GM21528 (cell line): ENCODE data around the gene SLC39A6.
"Not testable (repeated sequence)": the region's sequence is repeated elsewhere in the genome, so short reads cannot be mapped to it uniquely, and the experiment has no call there.

Experiments used
- ATAC-seq: cut with Tn5 transposase; IDR thresholded peaks from one replicate; pipeline ENCODE4 v1.9.1; 2021; ENCODE audit warnings: mild to moderate bottlenecking, moderate library complexity; ENCODE audit not compliant: unreplicated experiment, low FRiP score

Gene SLC39A6, protein sequence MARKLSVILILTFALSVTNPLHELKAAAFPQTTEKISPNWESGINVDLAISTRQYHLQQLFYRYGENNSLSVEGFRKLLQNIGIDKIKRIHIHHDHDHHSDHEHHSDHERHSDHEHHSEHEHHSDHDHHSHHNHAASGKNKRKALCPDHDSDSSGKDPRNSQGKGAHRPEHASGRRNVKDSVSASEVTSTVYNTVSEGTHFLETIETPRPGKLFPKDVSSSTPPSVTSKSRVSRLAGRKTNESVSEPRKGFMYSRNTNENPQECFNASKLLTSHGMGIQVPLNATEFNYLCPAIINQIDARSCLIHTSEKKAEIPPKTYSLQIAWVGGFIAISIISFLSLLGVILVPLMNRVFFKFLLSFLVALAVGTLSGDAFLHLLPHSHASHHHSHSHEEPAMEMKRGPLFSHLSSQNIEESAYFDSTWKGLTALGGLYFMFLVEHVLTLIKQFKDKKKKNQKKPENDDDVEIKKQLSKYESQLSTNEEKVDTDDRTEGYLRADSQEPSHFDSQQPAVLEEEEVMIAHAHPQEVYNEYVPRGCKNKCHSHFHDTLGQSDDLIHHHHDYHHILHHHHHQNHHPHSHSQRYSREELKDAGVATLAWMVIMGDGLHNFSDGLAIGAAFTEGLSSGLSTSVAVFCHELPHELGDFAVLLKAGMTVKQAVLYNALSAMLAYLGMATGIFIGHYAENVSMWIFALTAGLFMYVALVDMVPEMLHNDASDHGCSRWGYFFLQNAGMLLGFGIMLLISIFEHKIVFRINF

DNA sequence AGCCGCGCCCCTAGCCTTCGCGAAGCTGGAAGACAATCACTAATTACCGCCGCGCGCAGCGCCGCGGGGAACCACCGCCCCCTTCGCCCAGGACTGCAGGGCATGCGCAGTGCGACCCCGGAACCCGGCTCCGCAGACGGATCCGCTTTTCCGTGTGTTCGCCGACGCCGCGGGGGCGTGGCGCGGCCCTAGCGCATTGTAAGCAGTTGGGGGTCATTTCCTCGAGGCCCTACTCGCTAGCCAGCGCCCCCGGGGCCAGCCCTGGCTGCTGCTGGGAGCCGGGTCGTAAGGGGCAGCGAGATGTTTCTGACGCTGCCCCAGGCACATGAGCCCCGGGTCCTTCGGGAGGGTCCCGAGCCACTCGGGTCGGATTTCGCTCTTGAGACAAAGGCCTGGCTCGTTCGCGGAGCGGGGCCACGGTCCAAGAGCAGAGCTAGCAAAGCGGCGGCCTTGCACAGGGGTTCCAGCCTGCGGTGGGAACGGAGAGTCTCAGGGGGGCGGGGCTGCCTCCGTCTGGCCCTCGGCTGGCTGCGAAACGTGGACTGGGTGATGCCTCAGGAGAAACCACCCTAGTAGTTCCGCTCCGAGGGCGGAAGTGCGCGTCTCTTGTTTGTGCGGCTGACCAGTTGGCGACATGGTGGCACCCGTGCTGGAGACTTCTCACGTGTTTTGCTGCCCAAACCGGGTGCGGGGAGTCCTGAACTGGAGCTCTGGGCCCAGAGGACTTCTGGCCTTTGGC is at the start of gene SLC39A6, which contains the start of gene ELP2:
SLC39A6 (minus strand) TSS at position 41 of the 739 bp plus-strand sequence. CDS start 2,333 bp downstream, outside the sequence.
ELP2 (plus strand) TSS at position 600 of the 739 bp plus-strand sequence; CDS start at position 635, 35 bp downstream.
- peak; percentile 92 for ATAC-seq

DNA sequence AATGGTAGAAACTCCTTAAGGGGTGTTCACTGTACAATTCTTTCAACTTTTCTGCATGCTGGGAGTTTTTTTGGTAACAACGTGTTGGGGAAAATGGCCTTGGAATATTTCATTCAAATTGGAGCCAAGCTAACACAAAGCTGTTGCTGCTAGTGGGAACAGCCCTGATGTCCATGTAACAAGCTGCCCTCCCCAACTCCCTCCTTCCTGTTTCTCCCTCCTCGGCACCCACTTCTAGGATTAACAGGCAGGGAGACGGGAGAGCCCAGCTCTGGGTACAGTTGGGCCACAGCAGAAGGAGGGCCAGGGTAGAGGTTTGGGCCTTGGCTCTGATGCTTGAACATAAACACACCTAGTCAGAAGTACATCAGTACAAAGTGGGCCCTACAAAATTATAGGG is 48.8 kb upstream of the SLC39A6 start:
- no peak for ATAC-seq

DNA sequence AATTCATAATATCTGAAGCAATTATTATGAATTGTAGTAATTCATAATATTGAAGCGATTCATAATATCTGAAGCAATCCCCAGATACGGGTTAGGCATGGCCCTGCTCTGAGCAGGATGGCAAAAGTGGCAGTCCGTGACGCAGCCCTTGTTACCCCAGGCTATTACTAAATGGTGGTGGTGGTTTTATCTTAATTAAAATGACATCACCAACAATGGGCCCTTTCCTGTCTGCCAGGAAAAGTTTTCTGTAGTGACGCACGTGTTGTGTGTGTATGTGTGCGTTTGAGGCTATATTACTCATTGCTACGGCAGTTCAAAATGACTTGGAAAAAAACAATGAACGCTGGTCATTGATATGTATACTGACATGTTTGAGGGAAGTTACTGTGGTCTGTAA is 47.6 kb upstream of the SLC39A6 start:
- no peak for ATAC-seq

DNA sequence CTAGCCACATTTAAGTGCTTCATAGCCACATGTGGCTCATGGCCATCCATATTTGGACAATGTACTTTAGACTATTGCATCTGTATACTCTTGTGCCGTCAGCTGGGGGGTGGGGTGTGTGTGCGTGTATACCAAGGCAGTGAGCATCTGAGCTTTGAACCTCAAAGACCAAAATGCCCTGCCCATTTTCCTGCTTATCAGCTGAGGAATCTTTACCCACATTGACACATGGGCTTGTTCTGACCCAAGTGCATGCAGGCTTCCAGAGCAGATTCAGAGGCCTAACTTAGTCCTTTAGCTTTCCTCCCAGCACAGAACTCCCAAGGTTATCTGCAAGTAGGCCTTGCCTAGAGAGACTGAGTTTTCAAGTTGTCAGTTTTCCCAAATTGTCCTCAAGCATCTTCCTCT is 47.0 kb upstream of the SLC39A6 start:
- no peak for ATAC-seq

DNA sequence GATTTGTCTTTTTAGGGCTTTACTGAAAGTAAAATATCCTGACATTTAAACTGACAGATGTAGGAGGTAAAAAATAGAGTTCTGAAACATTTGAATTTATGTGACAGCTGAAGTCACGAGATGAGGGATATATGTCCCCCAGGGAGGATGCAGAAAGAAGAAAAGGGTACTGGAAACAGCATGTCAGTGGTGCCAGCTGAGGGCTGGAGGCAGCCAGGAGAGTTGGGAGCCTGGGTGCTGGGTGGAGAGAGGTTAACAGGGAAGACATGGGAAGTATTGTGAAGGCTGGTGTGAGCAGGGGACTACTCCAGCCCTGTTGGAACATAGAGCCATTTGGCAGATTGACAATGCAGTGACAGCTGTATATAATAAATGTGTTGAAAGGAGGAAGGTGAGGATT is 46.3 kb upstream of the SLC39A6 start:
- no peak for ATAC-seq

DNA sequence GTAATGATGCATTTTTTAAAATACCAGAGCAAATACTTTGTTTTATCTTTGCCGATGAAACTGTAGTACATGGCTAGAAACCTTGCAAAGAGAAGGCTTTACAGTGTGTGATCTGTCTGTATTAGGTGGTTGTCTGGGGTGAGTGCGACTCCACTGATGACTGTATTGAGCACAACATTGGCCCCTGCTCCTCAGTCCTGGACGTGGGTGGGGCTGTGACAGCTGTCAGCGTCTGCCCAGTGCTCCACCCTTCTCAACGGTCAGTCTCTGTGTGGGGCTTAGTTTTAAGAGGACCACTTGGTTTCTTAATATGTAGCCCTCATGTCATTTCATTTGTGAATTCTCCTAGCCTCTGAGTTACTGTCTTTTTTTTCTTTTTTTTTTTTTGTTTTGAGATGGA is 40.8 kb upstream of the SLC39A6 start:
- ATAC-seq = no peak

DNA sequence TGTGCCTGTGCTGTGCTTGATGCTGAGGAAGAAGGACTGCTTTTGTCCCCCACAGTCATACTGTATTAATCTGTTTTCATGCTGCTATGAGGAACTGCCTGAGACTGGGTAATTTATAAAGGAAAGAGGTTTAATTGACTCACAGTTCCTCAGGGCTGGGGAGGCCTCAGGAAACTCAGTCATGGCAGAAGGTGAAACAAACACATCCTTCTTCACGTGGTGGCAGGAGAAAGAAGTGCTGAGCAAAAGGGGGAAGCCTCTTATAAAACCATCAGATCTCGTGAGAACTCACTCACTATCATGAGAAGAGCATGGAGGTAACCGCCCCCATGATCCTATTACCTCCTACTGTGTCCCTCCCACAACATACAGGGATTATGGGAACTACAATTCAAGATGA is 39.2 kb upstream of the SLC39A6 start:
- not testable (repeated sequence) for ATAC-seq

DNA sequence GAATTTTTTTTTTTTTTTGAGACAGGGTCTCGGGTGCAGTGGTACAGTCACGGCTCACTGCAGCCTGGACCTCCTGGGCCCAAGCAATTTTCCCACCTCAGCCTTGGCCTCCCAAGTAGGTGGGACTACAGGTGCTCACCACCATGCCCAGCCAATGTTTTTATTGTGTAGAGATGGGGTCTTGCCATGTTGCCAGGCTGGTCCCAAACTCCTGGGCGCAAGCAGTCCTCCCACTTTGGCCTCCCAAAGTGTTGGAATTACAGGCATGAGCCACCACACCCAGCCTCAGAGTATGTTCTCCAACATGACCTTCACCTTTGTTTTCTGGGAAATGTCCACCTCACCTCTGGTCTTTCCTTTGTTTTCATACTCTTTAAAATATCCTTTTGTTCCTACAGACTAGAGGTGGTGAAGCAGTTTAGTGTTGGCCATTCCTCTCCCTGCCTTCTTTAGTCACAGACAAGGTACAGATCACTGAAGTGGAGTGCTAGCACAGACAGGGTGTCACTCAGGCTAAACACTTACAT is 38.6 kb upstream of the SLC39A6 start:
- ATAC-seq = no peak

DNA sequence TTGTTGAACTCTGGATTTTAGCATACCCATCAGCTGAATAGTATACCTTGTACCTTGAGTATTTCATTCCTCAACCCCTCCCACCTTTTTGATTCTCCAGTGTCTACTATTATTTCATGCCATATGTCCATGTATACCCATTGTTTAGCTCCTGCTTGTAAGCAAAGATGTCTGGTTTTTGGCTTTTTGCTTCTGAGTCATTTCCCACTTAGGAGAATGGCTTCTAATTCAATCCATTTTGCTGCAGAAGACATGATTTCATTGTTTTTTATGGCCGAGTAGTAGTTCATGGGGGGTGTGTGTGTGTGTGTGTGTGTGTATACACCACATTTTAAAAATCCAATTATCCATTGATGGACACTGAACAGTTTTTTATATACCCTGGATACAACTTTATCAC is 33.8 kb upstream of the SLC39A6 start:
- ATAC-seq = no peak

DNA sequence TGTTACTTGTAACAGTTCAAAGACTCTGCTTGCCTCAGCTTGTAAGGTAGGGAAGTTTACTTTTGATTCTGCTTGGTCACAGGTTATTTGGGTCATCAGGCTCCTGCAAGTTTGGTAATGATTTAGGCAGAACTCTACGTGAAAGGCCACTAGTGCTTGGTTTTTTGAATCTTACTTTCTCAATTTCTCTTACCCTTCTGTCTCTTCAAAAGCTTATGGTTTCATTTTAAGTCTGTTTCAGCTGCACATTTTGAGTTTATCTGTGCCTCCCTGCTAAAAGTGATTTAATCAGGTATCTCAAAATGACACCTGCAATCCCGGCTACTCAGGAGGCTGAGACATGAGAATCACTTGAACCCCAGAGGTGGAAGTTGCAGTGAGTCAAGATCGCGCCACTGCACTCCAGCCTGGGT is 31.8 kb upstream of the SLC39A6 start:
- ATAC-seq = no peak

DNA sequence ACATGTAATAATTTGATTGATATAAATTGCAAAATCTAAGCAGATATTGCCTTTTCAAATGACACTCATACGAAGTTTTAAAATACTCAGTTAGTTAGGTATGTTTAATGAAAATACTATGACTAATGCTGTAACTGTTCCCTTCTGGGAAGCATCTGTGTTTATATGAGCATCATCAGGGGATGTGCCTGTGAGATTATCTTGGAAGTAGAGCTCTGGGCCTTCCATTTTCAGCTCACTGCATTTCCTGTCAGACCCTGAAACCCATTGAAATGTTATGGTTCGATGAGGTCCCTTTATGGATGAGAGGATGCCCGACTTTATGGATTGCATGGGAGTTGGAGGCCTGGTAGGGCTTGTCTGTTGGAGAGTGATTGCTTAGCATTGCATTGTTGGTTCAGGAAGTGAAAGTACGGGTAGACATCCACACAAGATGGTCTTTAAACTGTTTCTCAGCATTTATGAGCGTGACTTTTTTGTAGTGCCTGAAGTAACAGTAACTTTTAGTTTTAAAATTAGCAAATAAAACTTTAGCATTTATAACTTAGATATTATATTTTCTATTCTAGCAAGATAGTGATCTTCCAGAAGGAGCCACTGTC is 29.2 kb upstream of the SLC39A6 start:
- no peak for ATAC-seq

DNA sequence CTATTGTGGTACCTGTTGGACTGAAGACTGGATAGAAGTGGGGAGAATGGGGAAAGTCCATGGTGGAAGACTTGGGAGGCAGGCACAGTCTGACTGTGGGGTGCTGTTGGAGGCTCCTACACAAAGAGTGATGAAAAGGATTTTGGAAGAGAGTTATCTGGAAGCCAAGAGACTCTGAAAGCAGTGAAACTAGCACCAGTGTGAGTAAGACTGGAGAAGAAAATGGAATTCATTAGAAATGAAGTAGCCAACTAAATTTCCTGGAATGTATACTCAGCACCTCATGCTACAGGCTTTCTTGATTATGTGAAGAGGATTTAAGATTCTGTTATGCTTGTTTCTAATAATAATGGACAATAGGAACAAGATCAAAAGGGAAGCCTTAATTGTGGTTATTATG is 28.3 kb upstream of the SLC39A6 start:
- ATAC-seq = no peak

DNA sequence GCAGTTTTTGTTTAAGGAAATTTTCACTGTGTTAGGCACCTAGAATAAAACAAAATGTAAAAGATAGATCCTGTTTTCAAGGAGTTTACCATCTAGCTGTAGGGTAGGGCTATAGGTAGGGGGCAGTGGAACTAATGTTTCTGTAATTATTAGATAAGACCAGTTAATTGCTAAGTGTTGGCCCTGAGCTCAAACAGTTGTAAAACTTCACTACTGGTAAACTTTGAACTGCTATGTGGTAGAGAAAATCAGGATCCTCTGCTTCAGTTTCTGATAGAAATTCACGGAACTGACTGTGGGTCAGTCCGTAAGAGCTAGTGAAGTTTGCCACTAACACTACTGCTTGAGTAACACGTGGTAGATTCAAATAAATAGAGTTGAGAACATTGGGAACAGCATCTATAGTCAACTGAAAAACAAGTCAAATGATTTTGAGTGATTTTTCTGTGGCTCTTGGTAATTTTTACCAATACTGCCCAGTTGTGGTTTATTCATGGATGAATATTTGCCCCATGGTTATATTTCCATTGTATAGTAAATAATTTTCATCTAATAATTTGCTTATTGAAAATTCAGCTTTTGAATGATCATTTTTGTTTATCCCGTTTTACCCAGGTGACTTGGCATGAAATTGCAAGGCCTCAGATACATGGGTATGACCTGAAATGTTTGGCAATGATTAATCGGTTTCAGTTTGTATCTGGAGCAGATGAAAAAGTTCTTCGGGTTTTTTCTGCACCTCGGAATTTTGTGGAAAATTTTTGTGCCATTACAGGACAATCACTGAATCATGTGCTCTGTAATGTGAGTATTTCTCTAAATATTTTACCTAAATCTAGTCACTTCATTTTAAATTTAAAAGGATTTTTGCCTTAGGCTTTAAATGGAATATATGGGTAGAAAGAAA is 27.0 kb upstream of the SLC39A6 start:
- ATAC-seq = no peak

DNA sequence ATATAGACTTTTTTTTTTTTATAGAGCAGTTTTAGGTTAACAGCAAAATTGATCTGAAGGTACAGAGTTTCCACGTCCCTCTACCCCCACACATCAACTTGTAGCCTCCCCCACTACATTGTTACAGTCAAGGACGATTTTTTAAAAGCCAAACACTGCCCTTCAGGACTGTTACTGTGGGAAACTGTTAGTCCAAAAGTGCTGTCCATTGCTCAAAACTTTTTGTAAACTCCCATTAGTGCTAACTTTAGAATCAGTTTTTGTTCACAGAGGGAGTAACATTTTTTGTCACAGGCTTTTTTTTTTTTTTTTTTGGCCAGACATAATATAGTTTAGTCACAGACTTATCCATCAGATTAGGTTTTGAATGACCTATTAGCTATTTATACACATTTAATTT is 24.6 kb upstream of the SLC39A6 start:
- ATAC-seq = no peak

DNA sequence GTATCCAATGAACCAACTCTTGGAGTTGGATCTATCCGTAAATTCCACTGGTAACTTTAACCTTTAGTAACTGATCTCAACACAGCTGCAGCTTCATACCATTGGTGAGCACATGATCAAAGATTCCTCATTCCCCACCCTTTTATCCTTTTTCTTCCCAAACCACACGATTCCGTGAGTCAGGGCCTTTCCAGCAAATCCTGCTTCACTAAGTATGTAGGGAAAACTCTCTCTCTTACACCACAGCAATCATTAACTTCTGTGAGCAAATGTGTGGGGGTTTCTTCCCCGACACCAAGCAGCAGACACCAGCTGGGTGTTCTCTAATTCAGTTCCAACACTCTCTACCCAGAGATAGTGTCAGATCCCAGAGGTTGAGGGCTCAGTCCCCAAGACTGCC is 24.1 kb upstream of the SLC39A6 start:
- no peak for ATAC-seq

DNA sequence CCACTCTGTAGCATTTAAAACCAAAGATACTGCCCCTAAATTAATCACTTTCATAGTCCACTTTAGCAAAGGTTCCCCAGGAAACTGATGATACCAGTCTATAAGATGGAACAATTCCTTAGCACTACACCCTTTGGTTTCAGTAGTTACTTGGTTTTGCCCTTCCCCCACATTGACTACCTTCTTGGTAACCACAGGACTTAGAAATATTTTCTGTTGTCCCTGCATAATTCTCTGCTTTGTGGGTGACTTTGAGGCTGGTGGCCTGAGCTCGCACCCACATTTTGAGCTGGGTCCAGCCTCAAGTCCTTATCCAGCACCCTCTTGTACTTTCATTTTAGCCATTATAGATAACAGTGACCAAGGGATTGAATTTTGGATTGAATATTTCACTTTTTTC is 23.6 kb upstream of the SLC39A6 start:
- ATAC-seq = no peak

DNA sequence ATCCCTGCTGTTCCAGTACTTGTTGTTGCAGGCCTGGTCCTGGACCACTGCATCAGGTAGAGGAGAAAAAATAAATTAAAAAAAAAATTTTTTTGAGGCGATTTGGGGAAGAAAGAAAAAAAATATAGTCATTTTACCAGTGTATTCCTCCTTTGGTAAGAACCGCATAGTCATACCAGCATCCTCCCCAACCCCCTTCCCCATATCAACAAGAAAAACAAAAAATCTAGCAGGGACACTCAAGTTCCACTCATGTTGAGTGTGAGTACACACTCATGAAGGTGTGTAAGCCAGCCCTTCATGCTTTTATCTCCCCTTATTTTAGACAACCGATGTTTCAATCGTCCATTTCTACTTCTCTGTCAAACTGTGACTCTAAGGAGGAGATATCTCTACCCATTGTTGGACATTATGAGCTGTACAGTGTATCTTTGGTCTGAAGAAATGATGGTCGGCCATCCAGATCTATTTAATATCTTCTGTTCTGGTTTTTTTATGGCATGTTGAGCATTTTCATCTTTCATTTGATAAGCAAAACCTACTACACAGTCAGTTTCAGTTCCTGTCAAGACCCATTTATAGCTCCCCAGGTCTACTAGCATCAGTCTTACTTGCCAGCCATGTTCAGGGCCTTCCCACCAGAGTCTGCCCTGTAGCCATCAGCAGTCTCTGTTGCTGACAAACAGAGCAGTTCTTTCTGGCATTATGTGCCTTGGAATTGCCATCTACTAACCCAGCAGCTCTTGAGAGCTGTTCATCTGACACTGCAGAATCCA is 20.6 kb upstream of the SLC39A6 start:
- ATAC-seq = peak; percentile 96

DNA sequence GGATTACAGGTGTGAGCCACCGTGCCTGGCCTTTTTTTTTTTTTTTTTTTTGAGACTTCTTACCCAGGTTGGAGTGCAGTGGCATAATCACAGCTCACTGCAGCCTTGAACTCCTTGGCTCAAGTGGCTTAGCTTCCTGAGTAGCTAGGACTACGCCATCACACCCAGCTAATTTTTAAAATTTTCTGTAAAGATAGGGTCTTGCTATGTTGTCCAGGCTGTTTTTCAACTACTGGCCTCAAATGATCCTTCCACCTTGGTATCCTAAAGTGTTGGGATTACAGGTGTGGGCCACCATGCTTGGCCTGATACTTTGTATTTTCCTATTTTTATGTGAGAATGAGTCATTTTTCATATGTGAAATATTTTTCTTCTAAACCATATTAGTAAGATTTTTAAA is 14.3 kb upstream of the SLC39A6 start:
- no peak for ATAC-seq

DNA sequence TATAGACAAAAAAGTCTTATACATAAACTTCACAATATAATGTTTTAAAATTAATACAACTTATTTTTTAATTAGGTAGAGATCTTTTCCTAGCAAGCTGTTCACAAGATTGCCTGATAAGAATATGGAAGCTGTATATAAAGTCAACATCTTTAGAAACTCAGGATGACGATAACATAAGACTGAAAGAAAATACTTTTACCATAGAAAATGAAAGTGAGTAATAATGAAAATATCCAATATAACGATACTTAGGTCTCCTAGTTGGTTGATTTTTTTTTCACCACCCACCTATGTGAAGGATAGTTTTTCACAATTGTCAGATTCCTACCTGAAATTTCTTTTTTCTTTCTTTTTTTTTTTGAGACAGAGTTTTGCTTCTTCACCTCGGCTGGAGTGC is 13.6 kb upstream of the SLC39A6 start:
- ATAC-seq = no peak
